Heart left ventricle (tissue), 16 donors: ENCODE data around the gene NFKB1. TPM values are rescaled to one million over a fixed set of nuclear protein-coding genes. Genes with fewer than 3 reads are reported as not detected.

Experiments
- ATAC-seq, 4 donors: fragments of 200-7000 bp; cut with Tn5 transposase; one replicate each; pipeline ENCODE4 v1.9.1; 2020 to 2022; ENCODE audit warnings: moderate library complexity in 4 of 4, mild to moderate bottlenecking in 3 of 4, moderate number of reproducible peaks in 1 of 4
- DNase-seq, 5 donors: peaks; one replicate each; pipeline ENCODE4 v3.0.0-alpha.2; 2020
- H3K27ac ChIP-seq, 12 donors: fragments of 200-600 bp; sonication (generic) in 4 of 12; one replicate each; pipeline versions ENCODE4 v1.5.0 to v1.8.0; 2016 to 2022; ENCODE audit warnings: mild to moderate bottlenecking in 2 of 12
- H3K27me3 ChIP-seq, 9 donors: fragments of 200-600 bp; sonication (generic) in 2 of 9; one replicate each; pipeline versions ENCODE4 v1.5.1 to v1.8.0; 2016 to 2022; ENCODE audit warnings: mild to moderate bottlenecking in 3 of 9
- H3K36me3 ChIP-seq, 9 donors: fragments of 200-600 bp; sonication (generic) in 2 of 9; one replicate each; pipeline versions ENCODE4 v1.5.0 to v1.8.0; 2018 to 2022; ENCODE audit warnings: mild to moderate bottlenecking in 2 of 9
- H3K4me1 ChIP-seq, 12 donors: fragments of 200-600 bp; sonication (generic) in 4 of 12; one replicate each; pipeline versions ENCODE4 v1.5.0 to v1.8.0; 2016 to 2022; ENCODE audit warnings: mild to moderate bottlenecking in 3 of 12
- H3K4me3 ChIP-seq, 12 donors: fragments of 200-600 bp; sonication (generic) in 4 of 12; one replicate each; pipeline versions ENCODE4 v1.5.0 to v1.8.0; 2017 to 2022; ENCODE audit warnings: mild to moderate bottlenecking in 9 of 12, moderate library complexity in 4 of 12
- H3K9me3 ChIP-seq, 12 donors: fragments of 200-600 bp; sonication (generic) in 4 of 12; one replicate each; pipeline versions ENCODE4 v1.5.0 to v1.8.0; 2016 to 2022; ENCODE audit warnings: mild to moderate bottlenecking in 1 of 12
- CTCF ChIP-seq, 12 donors: fragments of 200-600 bp; sonication (generic) in 4 of 12; IDR thresholded peaks; one replicate each; pipeline versions ENCODE4 v1.5.0 to v1.8.0; 2018 to 2022; ENCODE audit warnings: antibody characterized with exemption in 12 of 12, mild to moderate bottlenecking in 5 of 12
- POLR2A ChIP-seq, 2 donors: fragments of 450-650 bp; IDR thresholded peaks; one replicate each; pipeline ENCODE4 v1.6.1; 2017; ENCODE audit warnings: antibody characterized with exemption in 2 of 2, mild to moderate bottlenecking in 2 of 2, moderate library complexity in 2 of 2
- WGBS, 4 donors: extraction: QIAGEN DNeasy Blood & Tissue Kit in 2 of 4; methylation state at CpG; one replicate each; pipeline versions ENCODE4 v1.1.5 to v1.1.7; 2013 to 2018; 5-methylcytosine and 5-hydroxymethylcytosine counted together
- intact Hi-C, 10 donors: fragments of 100-400 bp; cut with DNase I; formaldehyde crosslinking; loops; one replicate each; pipeline versions ENCODE4 v1.11.1 to v1.14.2; 2022
- polyA plus RNA-seq, 2 donors: library from polyadenylated mRNA; stranded (reverse); fragments of 200-250 nt; gene quantifications; one replicate each; pipeline ENCODE4 v1.2.3, GENCODE V29; 2013
- total RNA-seq, 9 donors: library from RNA; depleted of rRNA in 2 of 9; stranded (reverse); fragments of >200 nt in 2 of 9; fragmentation: NEBNext Ultra II Directional in 3 of 9; extraction: Animal tissue kit (Norgen Biotek cat#: 25700) in 3 of 9; gene quantifications; one replicate each; pipeline versions ENCODE4 v1.1.0 to v1.2.4, GENCODE V29; 2016 to 2023
- donor health status: ischemic (EF 13 %, LVEDD 7.1; RV severe dilation, severe dysfunction).
- donor health status: healthy with polysubstance abuse.
- donor health status: DM: no; HTN: yes; CAD: no.
- donor health status: DM: no; HTN: no; CAD: no.
- donor health status: ischemic (EF 25% LVEDD 6.9; RV normal size, moderate dysfunction).
- donor health status: ischemic (EF 25% LVEDD 5.7; RV mildly dilated, moderate dysfunction).
- donor health status: healthy.
- donor health status: DM: yes; HTN: yes; CAD: no.
- donor health status: ischemic (EF 35%, LVEDD 5.7; RV mildly dilated, moderate dysfunction).
- donor health status: nonischemic (EF 11% LVEDD 7.7; RV severe dilation, severe dysfunction).
- donor health status: DM: yes; HTN: yes; CAD: no.
- donor health status: PGD.
- donor health status: ischemic (EF 29% LVEDD 5.4; RV normal size, mild dysfunction).
- donor health status: nonischemic (EF 23%, LVEDD 6.1; RV moderate dilation, normal function).

Gene NFKB1
- total and polyA plus RNA-seq, 11 donors, result 4.8 to 34.1 (median 19.2) TPM

- Histone ChIP-seq H3K36me3 (peaks cover 0 to 86% (median 78%) of the 10 kb centered on the region in 9 donors), H3K27ac (no peak overlapping the region), H3K4me1 (peaks cover 0 to 12% (median 0%) of the 10 kb centered on the region in 12 donors), H3K27me3 (no peaks in the 10 kb centered on the region), H3K9me3 (no peaks in the 10 kb centered on the region), H3K4me3 (no peak overlapping the region)
- intact Hi-C loops, result no loop called here
- DNase-seq (no peak), ATAC-seq (no peak)
- 90 to 97% (median 95%) methylated on average over 2 of the region's 2 CpGs for WGBS, 4 donors
- TF ChIP-seq CTCF (IDR thresholded peaks at IDR 0.05), result no peak
- TF ChIP-seq POLR2A (IDR thresholded peaks at IDR 0.05), result no peak
Observed at GRCh38 chr4:102579794-102580462, 78.8 kb downstream of the NFKB1 start.

- intact Hi-C loops, result no loop called here
- WGBS, 4 donors, result 74 to 79% (median 76%) methylated on average over 1 of the region's 1 CpG
- peaks cover 0 to 92% (median 84%) of the 10 kb centered on the region in 9 donors for H3K36me3 ChIP-seq
Observed at GRCh38 chr4:102580463-102580842, 79.3 kb downstream of the NFKB1 start.

GRCh38 chr4:102584091-102584490 lies 82.9 kb downstream of the NFKB1 start:
- no peaks in the 10 kb centered on the region for H3K9me3 ChIP-seq
- TF ChIP-seq CTCF (IDR thresholded peaks at IDR 0.05) (no peak), POLR2A (IDR thresholded peaks at IDR 0.05) (no peak)
- WGBS, 4 donors, result 94 to 98% (median 97%) methylated on average over 1 of the region's 1 CpG
- no peak for DNase-seq
- no peaks in the 10 kb centered on the region for H3K27me3 ChIP-seq
- intact Hi-C loops, result no loop called here
- H3K4me1 ChIP-seq, result no peaks in the 10 kb centered on the region
- no peak overlapping the region for H3K4me3 ChIP-seq
- peaks cover 0 to 100% (median 93%) of the 10 kb centered on the region in 9 donors for H3K36me3 ChIP-seq
- ATAC-seq, result no peak
- H3K27ac ChIP-seq, result no peak overlapping the region

More at GRCh38 chr4:102580463-102580842, 79.3 kb downstream of the NFKB1 start:
- Histone ChIP-seq H3K9me3 (no peaks in the 10 kb centered on the region), H3K4me3 (no peak overlapping the region), H3K27ac (no peak overlapping the region), H3K4me1 (peaks cover 0 to 7% (median 0%) of the 10 kb centered on the region in 12 donors), H3K27me3 (no peaks in the 10 kb centered on the region)
- no peak for DNase-seq
- no peak for ATAC-seq
- TF ChIP-seq POLR2A (IDR thresholded peaks at IDR 0.05) (no peak), CTCF (IDR thresholded peaks at IDR 0.05) (no peak)

GRCh38 chr4:102585329-102585728 lies 84.2 kb downstream of the NFKB1 start:
- no peak for DNase-seq
- Histone ChIP-seq H3K36me3 (peaks cover 0 to 100% (median 89%) of the 10 kb centered on the region in 9 donors), H3K27ac (no peak overlapping the region), H3K27me3 (no peaks in the 10 kb centered on the region), H3K4me3 (no peak overlapping the region), H3K9me3 (no peaks in the 10 kb centered on the region), H3K4me1 (no peaks in the 10 kb centered on the region)
- TF ChIP-seq CTCF (IDR thresholded peaks at IDR 0.05), result no peak
- no peak for TF ChIP-seq POLR2A (IDR thresholded peaks at IDR 0.05)
- ATAC-seq, result no peak
- intact Hi-C loops, result no loop called here
- WGBS, 4 donors, result 97 to 99% (median 98%) methylated on average over 2 of the region's 2 CpGs
